Measurements from ENCODE around the gene BCAS4.
"Not testable (repeated sequence)": the region's sequence is repeated elsewhere in the genome, so short reads cannot be mapped to it uniquely, and the experiment has no call there.

Gene BCAS4

GRCh38 chr20:50794846-50795634, at the start of gene BCAS4:
Gene BCAS4 (plus strand): TSS chr20:50795061. CDS start chr20:50795084, 23 bp downstream.
- DNase-seq (ENCODE audit: low read depth in 3 of 3, low spot score in 1 of 3), result peak; percentile 51 to 85 (median 72)

- no peak for DNase-seq (ENCODE audit: low read depth in 3 of 3, low spot score in 1 of 3)
Measured at GRCh38 chr20:50745634-50746137, 49.2 kb upstream of the BCAS4 start.

GRCh38 chr20:50746138-50746940, 48.5 kb upstream of the BCAS4 start:
- no peak for DNase-seq (ENCODE audit: low read depth in 3 of 3, low spot score in 1 of 3)

- DNase-seq (ENCODE audit: low read depth in 3 of 3, low spot score in 1 of 3), result no peak
Measured at GRCh38 chr20:50747275-50747674, 47.6 kb upstream of the BCAS4 start.

GRCh38 chr20:50750145-50750671, 44.7 kb upstream of the BCAS4 start:
- no peak for DNase-seq (ENCODE audit: low read depth in 3 of 3, low spot score in 1 of 3)

GRCh38 chr20:50753152-50753551, 41.7 kb upstream of the BCAS4 start:
- DNase-seq (ENCODE audit: low read depth in 3 of 3, low spot score in 1 of 3), result no peak

GRCh38 chr20:50754420-50754819, 40.4 kb upstream of the BCAS4 start:
- no peak for DNase-seq (ENCODE audit: low read depth in 3 of 3, low spot score in 1 of 3)

GRCh38 chr20:50756447-50756846, 38.4 kb upstream of the BCAS4 start:
- DNase-seq (ENCODE audit: low read depth in 3 of 3, low spot score in 1 of 3), result no peak

- DNase-seq (ENCODE audit: low read depth in 3 of 3, low spot score in 1 of 3), result no peak
Measured at GRCh38 chr20:50758469-50758868, 36.4 kb upstream of the BCAS4 start.

- DNase-seq (ENCODE audit: low read depth in 3 of 3, low spot score in 1 of 3), result no peak
Measured at GRCh38 chr20:50758992-50759391, 35.9 kb upstream of the BCAS4 start.

- DNase-seq (ENCODE audit: low read depth in 3 of 3, low spot score in 1 of 3), result no peak
Measured at GRCh38 chr20:50759678-50760077, 35.2 kb upstream of the BCAS4 start.

GRCh38 chr20:50762045-50762422, 32.8 kb upstream of the BCAS4 start:
- no peak for DNase-seq (ENCODE audit: low read depth in 3 of 3, low spot score in 1 of 3)

GRCh38 chr20:50762435-50763220, 32.2 kb upstream of the BCAS4 start:
- no peak for DNase-seq (ENCODE audit: low read depth in 3 of 3, low spot score in 1 of 3)

GRCh38 chr20:50763550-50764458, 31.1 kb upstream of the BCAS4 start:
- not testable (repeated sequence) for DNase-seq (ENCODE audit: low read depth in 3 of 3, low spot score in 1 of 3)

GRCh38 chr20:50765251-50765650, 29.6 kb upstream of the BCAS4 start:
- DNase-seq (ENCODE audit: low read depth in 3 of 3, low spot score in 1 of 3), result not testable (repeated sequence)

GRCh38 chr20:50765674-50766073, 29.2 kb upstream of the BCAS4 start:
- DNase-seq (ENCODE audit: low read depth in 3 of 3, low spot score in 1 of 3), result no peak

- not testable (repeated sequence) for DNase-seq (ENCODE audit: low read depth in 3 of 3, low spot score in 1 of 3)
Measured at GRCh38 chr20:50766955-50767809, 27.7 kb upstream of the BCAS4 start.

- DNase-seq (ENCODE audit: low read depth in 3 of 3, low spot score in 1 of 3), result not testable (repeated sequence)
Measured at GRCh38 chr20:50768991-50769390, 25.9 kb upstream of the BCAS4 start.

- DNase-seq (ENCODE audit: low read depth in 3 of 3, low spot score in 1 of 3), result not testable (repeated sequence)
Measured at GRCh38 chr20:50769551-50770085, 25.2 kb upstream of the BCAS4 start.
